ENCODE data around the gene ARMC10.
"Not testable (repeated sequence)": the region's sequence is repeated elsewhere in the genome, so short reads cannot be mapped to it uniquely, and the experiment has no call there.

The ARMC10 gene

DNA sequence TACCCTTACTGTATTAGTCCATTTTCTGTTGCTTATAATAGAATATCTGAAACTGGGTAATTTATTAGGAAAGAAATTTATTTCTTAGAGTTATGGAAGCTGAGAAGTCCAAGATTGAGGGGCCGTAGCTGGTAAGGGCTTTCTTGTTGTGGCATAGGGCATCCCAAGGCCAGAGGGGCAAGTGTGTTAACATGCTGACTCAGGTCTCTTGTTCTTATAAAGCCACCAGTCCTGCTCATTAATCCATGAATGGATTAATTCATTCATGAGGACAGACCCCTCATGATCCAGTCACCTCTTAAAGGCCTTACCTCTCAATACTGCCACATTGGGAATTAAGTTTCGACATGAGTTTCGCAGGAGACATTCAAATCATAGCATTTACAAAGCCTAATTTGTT is 2.4 kb downstream of the ARMC10 start:
- no peak for DNase-seq (ENCODE audit: extremely low read depth in 1 of 2, low read depth in 1 of 2)

DNA sequence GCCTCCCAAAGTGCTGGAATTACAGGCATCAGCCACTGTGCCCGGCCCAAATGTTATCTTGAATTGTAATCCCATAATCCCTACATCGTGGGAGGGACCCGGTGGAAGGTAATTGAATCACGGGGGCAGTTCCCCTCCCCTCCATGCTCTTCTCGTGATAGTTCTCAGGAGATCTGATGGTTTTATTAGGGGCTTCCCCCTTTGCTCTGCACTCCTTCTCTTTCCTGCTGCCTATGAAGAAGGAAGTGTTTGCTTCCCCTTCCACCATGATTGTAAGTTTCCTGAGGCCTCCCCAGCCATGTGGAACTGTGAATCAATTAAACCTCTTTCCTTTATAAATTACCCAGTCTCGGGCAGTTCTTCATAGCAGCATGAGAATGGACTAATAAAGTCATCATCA is 3.3 kb downstream of the ARMC10 start:
- not testable (repeated sequence) for DNase-seq (ENCODE audit: extremely low read depth in 1 of 2, low read depth in 1 of 2)

DNA sequence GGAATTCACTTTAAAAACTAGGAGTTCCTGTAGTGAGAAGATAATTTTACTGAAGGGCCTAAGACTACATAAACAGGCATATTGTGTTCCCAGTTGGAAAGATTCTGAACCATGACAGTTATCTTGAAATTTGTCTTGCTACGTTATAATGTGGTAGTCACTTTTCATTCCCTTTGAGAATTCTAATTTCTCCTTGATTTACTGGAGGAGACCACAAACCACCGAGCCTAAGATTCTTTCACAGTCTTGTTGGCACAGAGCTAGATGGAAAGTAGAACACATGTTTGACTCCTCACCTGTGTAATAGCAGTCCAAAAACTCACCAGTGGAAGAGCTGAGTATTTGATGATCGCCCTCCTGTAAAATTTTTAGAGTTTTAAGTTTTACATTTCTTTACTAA is 4.9 kb downstream of the ARMC10 start:
- no peak for DNase-seq (ENCODE audit: extremely low read depth in 1 of 2, low read depth in 1 of 2)

DNA sequence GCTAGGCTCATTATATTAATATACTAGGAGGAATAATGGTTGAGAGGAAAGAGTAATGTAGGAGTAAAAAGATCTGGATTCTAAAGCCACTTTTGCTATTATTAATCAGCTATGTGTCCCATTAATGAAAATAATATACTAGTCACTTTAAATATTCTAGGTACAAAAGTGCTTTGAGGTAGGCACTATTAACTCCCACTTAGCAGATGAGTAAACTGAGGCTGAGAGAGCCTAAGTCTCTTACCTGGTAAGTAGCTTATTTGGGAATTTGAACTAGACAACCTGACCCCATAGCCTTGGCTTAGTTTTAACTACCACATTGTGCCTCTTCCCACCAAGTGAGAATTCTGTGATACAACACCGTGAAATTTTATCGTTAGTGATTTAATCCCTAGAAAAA is 6.0 kb downstream of the ARMC10 start:
- no peak for DNase-seq (ENCODE audit: extremely low read depth in 1 of 2, low read depth in 1 of 2)

DNA sequence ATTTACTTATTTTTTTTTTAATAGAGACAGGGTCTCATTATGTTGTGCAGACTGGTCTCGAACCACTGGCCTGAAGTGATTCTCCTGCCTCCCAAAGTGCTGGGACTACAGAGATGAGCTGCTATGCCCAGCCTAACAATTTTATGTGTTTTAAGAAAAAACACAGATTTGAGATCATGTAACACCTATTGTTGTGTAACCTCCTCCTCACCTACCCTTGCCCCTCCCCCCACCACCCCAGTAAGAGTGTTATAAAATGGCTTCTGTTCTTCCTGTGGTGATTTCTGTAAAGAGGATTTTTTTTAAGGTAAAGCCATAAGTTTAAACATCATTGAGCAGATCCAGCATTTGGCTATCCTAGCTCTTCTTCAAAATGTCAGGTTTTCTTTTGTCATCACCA is 7.6 kb downstream of the ARMC10 start:
- no peak for DNase-seq (ENCODE audit: extremely low read depth in 1 of 2, low read depth in 1 of 2)

DNA sequence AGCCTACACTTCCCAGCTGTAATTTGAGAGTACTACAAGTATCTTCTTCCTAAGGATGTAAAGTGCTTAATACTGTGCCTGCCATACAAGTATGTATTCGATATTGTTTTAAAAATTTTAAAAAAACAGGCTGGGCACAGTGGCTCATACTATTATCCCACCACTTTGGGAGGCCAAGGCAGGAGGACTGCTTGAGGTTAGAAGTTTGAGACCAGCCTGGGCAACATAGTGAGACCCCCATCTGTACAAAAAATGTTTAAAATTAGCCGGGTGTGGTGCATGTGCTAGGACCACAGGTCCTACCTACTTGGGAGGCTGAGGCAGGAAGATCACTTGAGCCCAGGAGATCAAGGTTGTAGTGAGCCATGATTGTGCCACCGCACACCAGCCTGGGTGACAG is 8.3 kb downstream of the ARMC10 start:
- DNase-seq (ENCODE audit: extremely low read depth in 1 of 2, low read depth in 1 of 2) = no peak

DNA sequence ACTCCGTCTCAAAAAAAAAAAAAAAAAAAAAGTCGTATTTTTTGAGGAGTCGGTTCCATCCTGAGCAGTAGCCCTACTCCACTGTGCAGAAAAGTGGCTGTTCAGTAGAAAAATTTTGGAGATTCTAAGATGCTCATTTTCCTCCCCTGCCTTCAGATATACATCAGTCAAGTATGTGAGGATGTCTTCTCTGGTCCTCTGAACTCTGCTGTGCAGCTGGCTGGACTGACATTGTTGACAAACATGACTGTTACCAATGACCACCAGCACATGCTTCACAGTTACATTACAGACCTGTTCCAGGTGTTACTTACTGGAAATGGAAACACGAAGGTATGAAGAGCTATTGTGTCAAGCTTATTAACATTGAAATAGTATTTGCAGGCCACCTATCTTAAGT is 17.4 kb downstream of the ARMC10 start:
- DNase-seq (ENCODE audit: extremely low read depth in 1 of 2, low read depth in 1 of 2) = not testable (repeated sequence)

DNA sequence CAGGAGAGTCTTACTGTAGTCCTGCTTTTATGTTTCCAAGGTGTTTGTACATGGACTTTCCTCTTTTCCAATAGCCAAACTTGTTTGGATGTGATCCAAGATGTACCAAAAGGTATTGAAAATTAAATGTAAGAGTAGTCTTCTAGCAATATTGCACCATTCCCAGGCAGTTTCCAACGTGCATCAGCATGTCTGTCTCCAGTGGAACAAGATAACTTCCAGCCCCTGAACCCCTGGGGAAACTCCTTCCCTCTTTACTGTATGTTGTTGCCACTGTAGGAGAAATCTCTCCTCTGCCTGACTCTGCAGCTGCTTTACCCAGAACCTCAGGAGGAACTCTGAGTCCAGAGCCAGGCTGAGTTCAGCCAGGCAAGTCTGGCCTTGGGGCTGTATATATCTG is 18.5 kb downstream of the ARMC10 start:
- no peak for DNase-seq (ENCODE audit: extremely low read depth in 1 of 2, low read depth in 1 of 2)

DNA sequence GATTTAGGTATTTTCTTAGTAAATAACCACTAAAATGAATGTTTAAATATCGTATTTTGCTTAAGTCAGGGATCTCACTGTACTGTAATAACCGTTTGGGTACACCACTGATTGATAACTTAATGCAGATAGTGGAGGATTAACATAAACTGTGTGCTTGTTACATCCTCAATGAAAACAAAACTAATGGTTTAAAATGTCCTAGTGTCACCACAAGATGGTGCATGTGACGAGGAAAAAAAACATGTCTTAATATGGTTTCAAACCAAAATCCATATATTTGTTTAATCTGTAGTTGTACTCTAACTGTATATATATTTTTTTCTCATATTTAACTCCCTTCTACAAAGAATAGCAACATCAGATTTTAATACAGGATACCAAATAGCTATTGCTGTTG is 19.2 kb downstream of the ARMC10 start:
- DNase-seq (ENCODE audit: extremely low read depth in 1 of 2, low read depth in 1 of 2) = no peak

DNA sequence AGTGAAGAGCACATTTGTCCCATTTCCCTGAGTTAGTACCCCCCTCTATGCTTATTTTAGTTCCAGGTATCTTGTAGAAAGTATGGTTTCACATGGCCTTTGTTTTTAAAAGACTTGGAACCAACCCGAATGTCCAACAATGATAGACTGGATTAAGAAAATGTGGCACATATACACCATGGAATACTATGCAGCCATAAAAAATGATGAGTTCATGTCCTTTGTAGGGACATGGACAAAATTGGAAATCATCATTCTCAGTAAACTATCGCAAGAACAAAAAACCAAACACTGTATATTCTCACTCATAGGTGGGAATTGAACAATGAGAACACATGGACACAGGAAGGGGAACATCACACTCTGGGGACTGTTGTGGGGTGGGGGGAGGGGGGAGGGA is 20.6 kb downstream of the ARMC10 start:
- not testable (repeated sequence) for DNase-seq (ENCODE audit: extremely low read depth in 1 of 2, low read depth in 1 of 2)

DNA sequence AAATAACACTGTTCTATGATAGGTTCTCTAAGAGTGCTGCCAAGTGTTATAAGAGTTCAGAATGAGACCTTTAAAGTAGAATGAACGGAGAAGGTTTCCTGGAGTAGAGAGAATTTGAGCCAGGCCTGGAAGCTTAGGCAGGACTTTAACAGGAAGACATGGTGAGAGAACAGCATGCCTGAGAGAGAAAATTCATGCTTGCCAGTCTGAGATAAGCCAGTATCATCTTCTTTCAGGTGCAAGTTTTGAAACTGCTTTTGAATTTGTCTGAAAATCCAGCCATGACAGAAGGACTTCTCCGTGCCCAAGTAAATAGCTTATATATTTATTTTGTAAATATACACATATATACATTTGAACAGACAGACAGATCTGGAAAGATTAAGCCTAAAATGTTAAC is 22.1 kb downstream of the ARMC10 start:
- DNase-seq (ENCODE audit: extremely low read depth in 1 of 2, low read depth in 1 of 2) = no peak

DNA sequence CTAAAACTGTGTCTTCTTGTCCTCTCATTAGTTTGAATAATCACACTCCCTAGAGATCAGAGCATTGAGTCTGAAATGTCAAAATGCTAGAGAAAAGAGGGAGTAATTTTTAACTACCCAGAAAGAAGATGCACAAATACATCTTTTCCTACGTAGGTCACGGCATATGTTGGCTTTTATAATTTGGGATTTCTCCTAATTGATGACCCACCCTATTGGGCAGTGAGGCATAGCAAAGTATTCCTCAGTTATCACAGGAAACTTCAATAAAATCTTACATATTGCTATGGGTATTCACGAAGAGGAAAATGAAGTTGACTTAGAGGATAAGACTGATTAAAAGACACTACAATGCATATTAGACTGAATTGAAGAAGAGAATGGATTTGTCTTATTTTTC is 25.4 kb downstream of the ARMC10 start:
- no peak for DNase-seq (ENCODE audit: extremely low read depth in 1 of 2, low read depth in 1 of 2)

DNA sequence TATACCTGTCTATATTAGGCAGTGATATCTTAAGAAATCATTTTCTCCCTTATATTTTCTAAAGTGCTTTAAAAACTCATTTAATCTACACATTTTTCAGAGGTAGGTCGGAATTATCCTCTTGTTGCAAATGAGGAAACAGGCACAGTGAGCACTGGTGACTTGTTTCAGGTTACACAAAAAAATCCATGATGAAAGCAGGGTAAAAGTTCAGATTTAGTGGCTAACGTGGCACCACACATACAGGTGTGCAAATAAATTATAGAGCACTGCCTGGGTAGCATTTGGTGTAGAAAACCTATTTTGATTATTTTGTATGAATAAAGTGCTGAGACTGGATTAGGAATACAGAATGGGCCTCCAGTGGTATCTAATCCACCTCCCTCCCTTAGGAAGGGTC is 26.6 kb downstream of the ARMC10 start:
- DNase-seq (ENCODE audit: extremely low read depth in 1 of 2, low read depth in 1 of 2) = no peak

DNA sequence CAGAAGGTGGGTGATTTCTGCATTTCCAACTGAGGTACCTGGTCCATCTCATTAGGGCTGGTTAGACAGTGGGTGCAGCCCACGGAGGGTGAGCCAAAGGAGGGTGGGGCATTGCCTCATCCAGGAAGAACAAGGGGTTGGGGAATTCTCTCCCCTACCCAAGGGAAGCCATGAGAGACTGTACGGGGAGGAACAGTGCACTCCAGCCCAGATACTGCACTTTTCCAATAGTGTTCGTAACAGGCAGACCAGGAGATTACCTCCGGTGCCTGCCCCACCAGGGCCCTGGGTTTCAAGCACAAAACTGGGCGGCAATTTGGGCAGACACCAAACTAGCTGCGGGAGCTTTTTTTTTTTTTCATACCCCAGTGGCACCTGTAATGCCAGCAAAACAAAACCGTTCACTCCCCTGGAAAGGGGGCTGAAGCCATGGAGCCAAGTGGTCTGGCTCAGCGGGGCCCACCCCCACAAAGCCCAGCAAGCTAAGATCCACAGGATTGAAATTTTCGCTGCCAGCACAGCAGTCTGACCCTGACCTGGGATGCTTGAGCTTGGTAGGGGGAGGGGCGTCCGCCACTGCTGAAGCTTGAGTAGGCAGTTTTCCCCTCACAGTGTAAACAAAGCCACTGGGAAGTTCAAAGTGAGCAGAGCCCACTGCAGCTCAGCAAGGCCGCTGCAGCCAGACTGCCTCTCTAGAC is 31.2 kb downstream of the ARMC10 start:
- DNase-seq (ENCODE audit: extremely low read depth in 1 of 2, low read depth in 1 of 2) = no peak

DNA sequence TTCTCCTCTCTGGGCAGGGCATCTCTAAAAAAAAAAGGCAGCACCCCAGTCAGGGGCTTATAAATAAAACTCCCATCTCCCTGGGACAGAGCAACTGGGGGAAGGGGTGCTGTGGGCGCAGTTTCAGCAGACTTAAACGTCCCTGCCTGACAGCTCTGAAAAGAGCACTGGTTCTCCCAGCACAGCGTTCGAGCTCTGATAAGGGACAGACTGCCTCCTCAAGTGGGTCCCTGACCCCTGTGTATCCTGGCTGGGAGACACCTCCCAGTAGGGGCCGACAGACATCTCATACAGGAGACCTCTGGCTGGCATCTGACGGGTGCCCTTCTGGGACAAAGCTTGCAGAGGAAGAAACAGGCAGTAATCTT is 31.7 kb downstream of the ARMC10 start:
- DNase-seq (ENCODE audit: extremely low read depth in 1 of 2, low read depth in 1 of 2) = not testable (repeated sequence)

DNA sequence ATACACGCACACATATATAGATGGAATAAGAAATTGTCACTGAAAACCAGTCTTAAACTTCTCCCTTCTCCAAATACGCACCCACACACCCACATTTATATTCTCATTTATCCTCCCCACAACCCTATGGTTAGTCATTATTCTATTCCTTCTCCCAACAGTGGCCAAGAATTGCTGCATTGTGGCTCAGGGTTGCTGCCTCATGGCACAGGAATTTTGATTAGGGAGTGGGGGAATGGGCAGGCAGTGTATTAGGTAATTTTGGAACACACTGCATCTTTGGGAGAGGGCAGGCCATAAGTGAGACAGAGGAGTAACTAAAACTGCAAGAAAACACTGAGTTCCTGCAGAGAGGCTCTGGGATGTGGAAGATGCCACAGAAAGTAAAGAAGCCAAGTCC is 38.2 kb downstream of the ARMC10 start:
- no peak for DNase-seq (ENCODE audit: extremely low read depth in 1 of 2, low read depth in 1 of 2)

DNA sequence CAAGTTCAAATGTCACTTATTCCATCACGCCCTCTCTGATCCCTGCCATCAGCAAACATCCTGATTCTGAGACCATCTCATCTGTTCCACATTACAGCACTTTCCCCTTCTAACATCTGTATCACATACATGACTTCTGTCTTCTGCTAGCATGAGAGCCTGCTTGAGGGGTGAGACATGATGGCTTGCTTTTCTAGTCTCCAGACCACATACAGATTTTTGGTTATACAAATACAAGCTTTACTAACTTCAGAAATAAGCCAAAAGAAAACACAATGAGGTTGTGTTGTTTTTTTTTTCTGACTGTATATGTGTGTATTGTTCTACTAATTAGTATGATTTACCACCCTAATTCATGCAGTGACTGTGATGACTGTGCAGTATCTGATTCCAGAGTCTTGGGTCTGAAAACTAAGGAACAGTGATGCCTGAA is 39.7 kb downstream of the ARMC10 start:
- no peak for DNase-seq (ENCODE audit: extremely low read depth in 1 of 2, low read depth in 1 of 2)

DNA sequence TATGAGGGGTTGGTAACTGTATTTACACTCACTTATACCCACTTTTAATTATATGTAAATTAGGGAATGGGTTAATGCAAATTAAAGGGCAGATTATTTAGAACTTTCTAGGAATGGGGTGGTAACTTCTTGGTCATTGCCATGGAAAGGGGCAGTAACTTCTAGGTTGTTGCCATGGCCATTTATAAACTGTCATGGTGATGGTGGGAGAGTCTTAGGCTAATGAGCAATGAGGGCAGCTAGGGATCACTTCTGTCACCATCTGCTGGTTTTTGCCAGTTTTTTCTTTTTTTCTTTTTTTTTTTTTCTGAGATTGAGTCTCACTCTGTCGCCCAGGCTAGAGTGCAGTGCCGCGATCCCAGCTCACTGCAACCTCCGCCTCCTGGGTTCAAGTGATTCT is 40.8 kb downstream of the ARMC10 start:
- no peak for DNase-seq (ENCODE audit: extremely low read depth in 1 of 2, low read depth in 1 of 2)

DNA sequence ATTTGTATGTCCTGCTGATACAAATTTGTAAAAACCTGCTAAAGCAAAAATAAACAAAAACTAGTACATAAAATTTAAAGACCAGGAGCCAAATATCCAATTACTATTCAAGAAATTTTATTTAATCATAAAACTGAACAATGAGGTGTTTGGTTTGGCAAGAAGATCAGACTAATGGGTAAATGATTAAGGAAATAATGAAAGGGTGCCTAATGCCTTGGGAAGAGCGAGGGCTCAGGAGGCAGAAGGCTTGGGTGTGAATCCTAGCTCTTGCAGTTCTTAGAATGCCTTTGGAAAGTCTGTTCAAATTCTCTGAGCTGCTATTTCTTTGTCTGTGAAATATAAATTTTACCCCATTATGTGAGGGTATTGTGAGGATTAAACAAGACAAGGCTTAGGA is 41.6 kb downstream of the ARMC10 start:
- no peak for DNase-seq (ENCODE audit: extremely low read depth in 1 of 2, low read depth in 1 of 2)

DNA sequence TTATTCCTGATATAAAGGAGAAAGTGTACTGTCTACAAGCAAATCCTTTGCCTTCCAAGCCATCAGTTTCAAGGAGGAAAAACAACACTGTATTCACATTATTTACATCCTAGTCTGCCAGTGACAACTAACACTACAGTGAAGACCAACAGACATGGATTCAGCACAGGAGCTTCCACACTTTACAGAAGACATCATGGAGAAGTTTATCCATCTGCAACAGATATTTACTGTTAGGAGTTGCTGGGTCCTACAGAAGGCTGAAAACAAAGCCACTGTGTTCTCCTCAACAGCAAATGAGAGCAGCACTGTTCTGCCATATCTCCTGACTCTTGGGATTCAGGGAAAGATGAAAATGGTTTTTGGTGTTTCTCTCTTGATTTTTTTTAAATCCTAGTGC is 42.1 kb downstream of the ARMC10 start:
- no peak for DNase-seq (ENCODE audit: extremely low read depth in 1 of 2, low read depth in 1 of 2)

DNA sequence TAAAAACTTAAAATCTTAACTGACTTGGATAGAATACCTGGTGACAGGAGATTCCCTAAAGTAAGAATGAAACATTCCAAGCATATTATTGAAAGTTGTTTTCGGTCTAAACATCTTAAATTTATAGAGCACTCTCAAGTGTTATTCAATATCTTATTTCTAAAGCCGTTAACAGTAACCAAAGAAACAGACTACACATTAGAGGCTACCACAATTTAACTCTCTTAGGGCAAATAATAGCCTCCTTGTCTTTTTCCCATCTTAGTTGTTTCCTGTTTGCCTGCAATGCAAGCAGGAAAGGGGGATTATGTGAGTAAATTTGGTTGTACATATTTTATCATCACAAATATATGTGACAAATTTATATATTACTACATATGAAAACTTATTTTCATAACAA is 42.5 kb downstream of the ARMC10 start:
- DNase-seq (ENCODE audit: extremely low read depth in 1 of 2, low read depth in 1 of 2) = no peak

DNA sequence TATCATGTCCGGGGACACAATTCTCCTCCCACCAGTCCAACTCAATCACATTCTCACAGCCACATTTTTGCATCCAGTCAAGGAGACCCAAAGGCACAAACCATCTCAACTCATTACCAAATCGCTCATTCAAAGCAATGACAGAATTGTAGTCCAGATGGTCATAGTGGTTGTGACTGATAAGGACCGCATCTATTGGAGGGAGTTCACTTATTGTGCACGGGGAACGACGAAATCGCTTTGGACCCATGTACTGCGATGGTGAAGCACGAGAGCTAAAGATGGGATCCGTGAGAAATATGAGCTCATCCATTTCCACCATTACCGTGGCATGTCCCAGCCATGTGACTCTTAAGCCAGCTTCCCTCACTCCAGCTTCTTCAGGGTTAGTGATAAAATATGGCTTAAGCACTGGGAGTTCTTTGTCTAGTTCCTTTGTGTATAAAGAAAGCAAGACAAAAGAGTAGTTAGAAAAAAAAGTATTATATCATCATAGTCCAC is 44.9 kb downstream of the ARMC10 start:
- no peak for DNase-seq (ENCODE audit: extremely low read depth in 1 of 2, low read depth in 1 of 2)

DNA sequence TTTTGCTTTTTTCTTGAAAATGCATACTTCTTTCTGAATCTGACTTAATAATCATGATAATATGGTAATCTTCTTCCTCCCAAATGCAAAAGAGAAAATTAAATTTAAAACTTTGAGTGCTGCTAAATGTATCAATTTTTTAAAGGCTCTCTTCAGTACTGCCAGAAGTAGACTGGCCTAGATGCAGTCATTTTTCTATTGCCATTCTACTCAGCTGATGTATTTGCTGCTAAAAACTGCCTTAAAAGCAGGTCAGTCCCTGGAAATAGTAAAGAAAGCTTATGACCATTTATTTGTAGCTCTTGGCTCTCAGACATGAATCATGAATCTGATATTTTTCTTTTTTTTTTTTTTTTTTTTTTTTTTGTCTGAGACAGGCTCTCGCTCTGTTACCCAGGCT is 45.4 kb downstream of the ARMC10 start:
- DNase-seq (ENCODE audit: extremely low read depth in 1 of 2, low read depth in 1 of 2) = no peak
